NT2/D1 (cell line): ENCODE measurements around the gene B4GALNT4.

Source experiments
- SUZ12 ChIP-seq: IDR thresholded peaks from 2 replicates; pipeline ENCODE4 v1.6.1; 2011; ENCODE audit not compliant: insufficient read length, insufficient read depth; ENCODE audit errors: extremely low read depth
- YY1 ChIP-seq: IDR thresholded peaks from 2 replicates; pipeline ENCODE4 v1.6.1; 2011; ENCODE audit not compliant: insufficient read length, insufficient read depth
- ZNF274 ChIP-seq: IDR thresholded peaks from 2 replicates; pipeline ENCODE4 v1.6.1; 2011; ENCODE audit warnings: mild to moderate bottlenecking, low read depth, low read length

DNA sequence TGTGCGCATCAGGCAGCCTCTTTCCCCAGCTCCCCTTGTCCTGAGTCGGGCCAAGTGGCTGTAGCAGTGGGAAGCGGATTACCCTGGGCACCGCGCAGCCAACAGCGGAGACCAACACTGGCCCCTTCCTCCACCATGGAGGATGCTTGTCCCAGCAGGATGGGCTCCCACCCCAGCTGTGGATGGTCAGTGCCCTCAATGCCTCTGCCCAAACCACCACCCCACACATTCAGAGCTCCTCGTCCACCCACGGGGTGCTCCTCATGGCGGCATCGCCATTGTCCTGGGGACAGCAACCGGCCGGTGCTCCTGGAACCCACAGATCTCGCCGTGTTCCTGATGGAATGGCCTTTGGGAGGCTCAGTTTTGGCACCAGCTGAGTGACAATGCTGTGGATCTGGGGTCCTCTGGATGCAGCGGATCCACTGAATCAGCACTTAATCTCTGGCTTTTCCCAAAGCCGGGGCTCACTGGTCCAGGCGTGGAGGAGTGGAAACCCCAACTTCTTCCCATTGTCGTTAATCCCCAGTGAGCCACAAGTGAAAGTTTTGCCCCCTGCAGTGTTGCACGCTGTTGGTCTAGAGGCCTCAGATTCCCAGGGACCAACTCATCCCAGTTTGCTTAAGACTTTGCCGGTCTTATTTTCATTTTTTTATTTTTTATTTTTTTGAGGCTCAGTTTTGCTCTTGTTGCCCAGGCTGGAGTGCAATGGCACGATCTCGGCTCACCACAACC, 4.1 kb upstream of the B4GALNT4 start:
- TF ChIP-seq YY1 (no peak), SUZ12 (no peak), ZNF274 (no peak)
